ENCODE measurements around the gene ZNF45.
"Not testable (repeated sequence)": the region's sequence is repeated elsewhere in the genome, so short reads cannot be mapped to it uniquely, and the experiment has no call there.

ZNF45 gene

GRCh38 chr19:43910884-43911283 lies 24.2 kb downstream of the ZNF45 start:
- DNase-seq = no peak

DNA sequence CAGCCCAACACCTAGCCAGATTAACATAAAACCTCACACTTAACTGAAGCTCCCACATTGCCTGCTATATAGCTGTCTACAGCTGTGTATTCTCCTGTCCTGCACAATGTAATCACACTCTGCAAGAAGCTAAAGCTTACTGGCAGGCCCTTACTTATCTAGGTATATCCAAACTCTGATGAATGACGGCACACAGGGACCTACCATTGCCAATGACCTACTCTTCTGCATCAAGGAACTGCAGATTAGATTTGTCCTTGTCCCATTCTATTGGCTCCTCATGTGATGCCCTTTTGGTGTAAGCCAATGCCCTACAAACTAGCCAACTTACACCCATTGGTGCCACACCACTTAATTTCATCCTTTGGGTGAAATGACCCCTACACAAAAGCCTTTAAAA lies 26.4 kb downstream of the ZNF45 start:
- no peak for DNase-seq

- DNase-seq = no peak
These were observed 28.3 kb downstream of the ZNF45 start for GRCh38 chr19:43906774-43907173.

- no peak for DNase-seq
These were observed 29.2 kb downstream of the ZNF45 start for GRCh38 chr19:43905897-43906296.

GRCh38 chr19:43902399-43902798 lies 32.7 kb downstream of the ZNF45 start:
- no peak for DNase-seq

- peak; percentile 78 for DNase-seq
These were observed 33.4 kb downstream of the ZNF45 start for GRCh38 chr19:43901395-43902390.

DNA sequence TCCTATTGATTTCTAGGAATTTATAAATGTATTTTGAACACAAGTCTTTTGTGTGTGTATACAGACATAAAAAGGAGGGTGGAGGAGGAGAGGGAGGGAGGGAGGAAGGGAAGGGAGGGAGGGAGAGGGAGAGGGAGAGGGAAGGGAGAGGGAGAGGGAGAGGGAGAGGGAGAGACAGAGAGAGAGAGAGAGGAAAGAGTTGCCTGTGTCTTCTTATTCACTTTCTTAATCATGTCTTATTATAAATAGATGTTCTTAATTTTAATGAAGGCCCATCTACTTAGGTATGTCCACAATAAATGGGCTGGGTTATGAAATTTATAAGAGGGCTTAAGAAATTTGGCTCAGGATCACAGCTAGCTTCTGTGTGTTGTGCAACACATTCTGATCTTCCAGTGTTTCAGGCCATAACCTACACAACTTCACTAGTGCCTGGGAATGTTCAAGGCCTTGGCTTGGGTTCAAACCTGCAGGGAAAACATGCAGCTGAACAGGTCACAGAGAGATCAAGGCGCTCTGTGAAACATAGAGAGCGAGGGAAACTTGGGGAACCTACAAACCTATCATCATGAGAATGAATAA lies 39.3 kb downstream of the ZNF45 start:
- no peak for DNase-seq

GRCh38 chr19:43883864-43884263 lies 51.2 kb downstream of the ZNF45 start, which contains the start of gene ZNF404:
ZNF404 (minus strand) TSS chr19:43883964.
- no peak for DNase-seq

DNA sequence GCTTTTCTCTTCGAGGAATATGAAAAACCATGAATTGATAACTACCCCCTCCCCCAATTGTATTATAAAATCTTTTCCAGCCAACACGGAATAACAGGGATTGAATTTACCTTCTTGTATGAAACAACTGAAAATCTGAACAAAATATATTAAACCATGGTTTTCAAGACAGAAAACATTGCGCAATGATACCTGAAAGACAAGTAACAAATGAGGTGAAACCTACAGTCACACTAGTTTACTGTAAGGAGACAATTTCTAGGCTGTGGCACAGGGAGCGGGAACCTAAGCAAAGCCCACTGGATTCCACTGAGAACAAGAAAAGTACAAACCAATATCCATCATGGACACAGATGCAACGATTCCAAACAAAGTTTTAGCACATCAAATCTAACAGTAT lies 54.6 kb downstream of the ZNF45 start:
- no peak for DNase-seq

GRCh38 chr19:43872547-43873336 lies 62.3 kb downstream of the ZNF45 start:
- DNase-seq = no peak

GRCh38 chr19:43866923-43867322 lies 68.2 kb downstream of the ZNF45 start:
- DNase-seq = not testable (repeated sequence)
